Activated B cell treated with CpG ODN at 0.5 μM for 24 hours (primary cell): ENCODE data around the gene ESR2. TPM values are rescaled to one million over a fixed set of nuclear protein-coding genes. Genes with fewer than 3 reads are reported as not detected.

Experiments
- ATAC-seq: fragments of 200-7000 bp; cut with Tn5 transposase; one replicate; pipeline ENCODE4 v1.10.0; 2021; ENCODE audit warnings: low read depth, mild to moderate bottlenecking, moderate library complexity
- CTCF ChIA-PET: fragments of 350-600 bp; sonication (Branson Sonifier 250); formaldehyde crosslinking; loops from one replicate; lab custom pipeline; 2021; ENCODE audit warnings: antibody characterized with exemption; lab: Charles Lee
- POLR2A ChIA-PET: fragments of 350-600 bp; sonication (Branson Sonifier 250); formaldehyde crosslinking; loops from one replicate; lab custom pipeline; 2021; ENCODE audit warnings: antibody characterized with exemption; lab: Charles Lee
- DNase-seq: peaks from one replicate; pipeline ENCODE4 v3.0.0; 2022
- H3K27ac Mint-ChIP-seq: one replicate; pipeline ENCODE4 v1.8.0; 2020; ENCODE audit warnings: mixed read lengths
- H3K27me3 Mint-ChIP-seq: one replicate; pipeline ENCODE4 v1.8.0; 2021; ENCODE audit warnings: mixed read lengths
- H3K36me3 Mint-ChIP-seq: one replicate; pipeline ENCODE4 v1.8.0; 2021; ENCODE audit warnings: low read depth, mixed read lengths
- H3K4me1 Mint-ChIP-seq: one replicate; pipeline ENCODE4 v1.8.0; 2021; ENCODE audit warnings: mixed read lengths
- H3K4me3 Mint-ChIP-seq: one replicate; pipeline ENCODE4 v1.8.0; 2020; ENCODE audit warnings: mild to moderate bottlenecking, mixed read lengths
- H3K9me3 Mint-ChIP-seq: one replicate; pipeline ENCODE4 v1.8.0; 2020; ENCODE audit warnings: mixed read lengths
- CTCF ChIP-seq: fragments of 200-600 bp; IDR thresholded peaks from one replicate; pipeline ENCODE4 v1.8.0; 2022; ENCODE audit warnings: antibody characterized with exemption, mild to moderate bottlenecking
- intact Hi-C: fragments of 100-400 bp; cut with micrococcal nuclease; formaldehyde crosslinking; loops from one replicate; pipeline ENCODE4 v1.15.1; 2024
- total RNA-seq: library from RNA; stranded (reverse); gene quantifications from 2 replicates; pipeline ENCODE4 v1.2.3, GENCODE V29; 2022

Gene ESR2
- total RNA-seq, 1 donor from 2014 or later: 23.2 TPM

GRCh38 chr14:64245491-64245890, 48.7 kb downstream of the ESR2 start:
- Mint-ChIP-seq H3K27ac (no peak overlapping the region), H3K9me3 (no peaks in the 10 kb centered on the region), H3K27me3 (no peaks in the 10 kb centered on the region), H3K4me3 (no peak overlapping the region), H3K4me1 (no peaks in the 10 kb centered on the region), H3K36me3 (peaks cover 19% of the 10 kb centered on the region)
- no peak for TF ChIP-seq CTCF
- intact Hi-C loops: no loop called here
- DNase-seq (no peak), ATAC-seq (no peak)
- POLR2A ChIA-PET: no interaction called here
- CTCF ChIA-PET: no interaction called here

- ChIA-PET POLR2A (interaction anchor here (0.8 kb wide), 1 partner anchor 17 kb away, joined by 3 read pairs; no protein-coding TSS in a partner anchor), CTCF (no interaction called here)
- no peak overlapping the region for H3K27ac Mint-ChIP-seq
- no peak for TF ChIP-seq CTCF
- peaks cover 19% of the 10 kb centered on the region for H3K36me3 Mint-ChIP-seq
- H3K9me3 Mint-ChIP-seq: no peaks in the 10 kb centered on the region
- no peak for ATAC-seq
- no peak for DNase-seq
- no peak overlapping the region for H3K4me3 Mint-ChIP-seq
- H3K27me3 Mint-ChIP-seq: no peaks in the 10 kb centered on the region
- H3K4me1 Mint-ChIP-seq: peaks cover 3% of the 10 kb centered on the region
- intact Hi-C loops: no loop called here
These were observed 49.9 kb downstream of the ESR2 start for GRCh38 chr14:64244279-64244678.

- no peaks in the 10 kb centered on the region for H3K9me3 Mint-ChIP-seq
These were observed 55.5 kb downstream of the ESR2 start for GRCh38 chr14:64238631-64239030.

GRCh38 chr14:64238049-64238448, 56.1 kb downstream of the ESR2 start:
- H3K27me3 Mint-ChIP-seq: no peaks in the 10 kb centered on the region
- peaks cover 7% of the 10 kb centered on the region for H3K36me3 Mint-ChIP-seq
- ChIA-PET POLR2A (interaction anchor here (0.7 kb wide), 1 partner anchor 11 kb away, joined by 5 read pairs; no protein-coding TSS in a partner anchor), CTCF (interaction anchor here (0.5 to 4.3 kb wide), 3 partner anchors 19 to 468 kb away, joined by 3 to 44 read pairs (median 3); partner anchors contain the start of gene ESR2)
- DNase-seq (no peak), ATAC-seq (no peak)
- TF ChIP-seq CTCF: no peak
- no peak overlapping the region for H3K4me3 Mint-ChIP-seq
- peak overlapping the region; percentile 60 for H3K27ac Mint-ChIP-seq
- no peaks in the 10 kb centered on the region for H3K9me3 Mint-ChIP-seq
- intact Hi-C loops: loop anchor here (5.0 kb wide), 3 partner anchors 149 to 969 kb away; partner anchors contain the start of gene MTHFD1
- H3K4me1 Mint-ChIP-seq: peaks cover 56% of the 10 kb centered on the region

More at GRCh38 chr14:64238631-64239030, 55.5 kb downstream of the ESR2 start:
- ChIA-PET POLR2A (interaction anchor here (0.6 to 0.7 kb wide), 3 partner anchors 10 to 573 kb away, joined by 4 to 5 read pairs (median 4); no protein-coding TSS in a partner anchor), CTCF (interaction anchor here (0.5 to 0.9 kb wide), 3 partner anchors 29 to 468 kb away, joined by 3 to 4 read pairs (median 3); no protein-coding TSS in a partner anchor)
- ATAC-seq: no peak
- DNase-seq: no peak
- Mint-ChIP-seq H3K27me3 (no peaks in the 10 kb centered on the region), H3K27ac (peak overlapping the region; percentile 60), H3K36me3 (peaks cover 8% of the 10 kb centered on the region), H3K4me1 (peaks cover 51% of the 10 kb centered on the region), H3K4me3 (no peak overlapping the region)
- intact Hi-C loops: loop anchor here (5.0 kb wide), 3 partner anchors 149 to 969 kb away; partner anchors contain the start of gene MTHFD1
- no peak for TF ChIP-seq CTCF
